ENCODE data around the gene CCDC6. TPM values are rescaled to one million over a fixed set of nuclear protein-coding genes. Genes with fewer than 3 reads are reported as not detected.
A peak's percentile ranks its signal among the peaks of the same experiment; 100 is the strongest.
"Not testable (repeated sequence)": the region's sequence is repeated elsewhere in the genome, so short reads cannot be mapped to it uniquely, and the experiment has no call there.

CCDC6 gene
- total RNA-seq, 1 experiment from 2014 or later, result 22.0 TPM

GRCh38 chr10:59812519-59813122 lies 93.7 kb downstream of the CCDC6 start:
- DNase-seq (ENCODE audit: low read depth), result no peak

GRCh38 chr10:59809644-59809974 lies 96.7 kb downstream of the CCDC6 start:
- no peak for DNase-seq (ENCODE audit: low read depth)

DNA sequence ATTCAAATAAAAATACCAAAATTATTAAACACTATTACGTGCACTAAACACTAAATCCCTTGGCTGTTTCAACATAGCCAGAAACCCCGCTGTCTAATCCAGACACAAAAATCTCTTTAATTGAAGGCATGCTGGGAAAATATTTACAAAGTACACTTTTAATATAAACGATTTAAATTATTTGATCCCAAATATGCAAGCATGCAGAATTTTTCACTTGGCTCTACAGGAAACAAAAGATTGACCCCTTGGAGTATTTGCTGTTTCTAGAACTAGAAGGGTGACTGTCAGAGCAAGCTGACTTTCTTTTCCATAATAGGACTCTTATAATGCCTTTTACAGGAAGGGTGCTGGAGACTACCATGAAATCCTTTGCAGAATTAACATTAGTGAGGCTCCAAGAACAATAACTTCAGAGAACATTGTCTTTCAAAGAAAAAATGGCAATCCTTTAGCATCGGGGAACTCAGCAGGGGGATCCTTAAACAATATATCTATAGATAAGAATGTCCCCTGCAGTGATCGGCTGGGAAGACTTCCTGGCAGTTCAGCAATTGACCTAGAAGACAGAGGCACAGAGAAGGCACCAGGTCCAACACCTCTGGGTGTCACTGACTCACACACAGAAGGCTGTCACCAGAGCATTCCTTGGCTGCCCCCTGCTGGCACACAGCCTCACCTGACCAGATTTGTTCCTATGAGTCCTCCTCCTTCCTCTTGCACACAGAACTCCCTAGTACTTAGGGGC lies 97.3 kb downstream of the CCDC6 start:
- peak; percentile 73 for DNase-seq (ENCODE audit: low read depth)

- DNase-seq (ENCODE audit: low read depth), result no peak
Measured at GRCh38 chr10:59807629-59808620, 98.4 kb downstream of the CCDC6 start.

- DNase-seq (ENCODE audit: low read depth), result peak; percentile 10
Measured at GRCh38 chr10:59805014-59805413, 101.3 kb downstream of the CCDC6 start.

DNA sequence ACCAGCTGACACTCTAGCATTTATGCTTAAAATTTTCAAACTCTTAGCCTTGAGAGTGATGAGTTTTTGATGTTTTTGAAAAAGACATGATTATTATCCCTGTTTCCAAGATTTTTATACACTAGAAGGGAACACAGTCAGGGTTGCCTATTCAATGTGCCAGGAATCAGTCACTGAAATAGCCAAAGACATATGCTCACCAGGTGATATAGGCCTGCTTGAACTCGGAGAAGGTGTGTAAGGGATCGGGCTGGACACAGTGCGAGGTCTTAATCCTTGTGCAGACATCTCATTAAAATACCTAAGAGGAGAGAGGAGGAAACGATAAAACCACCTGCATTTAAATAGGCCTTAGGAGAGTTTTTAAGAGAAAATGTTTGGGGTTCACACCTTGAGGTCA lies 102.1 kb downstream of the CCDC6 start:
- no peak for DNase-seq (ENCODE audit: low read depth)

DNA sequence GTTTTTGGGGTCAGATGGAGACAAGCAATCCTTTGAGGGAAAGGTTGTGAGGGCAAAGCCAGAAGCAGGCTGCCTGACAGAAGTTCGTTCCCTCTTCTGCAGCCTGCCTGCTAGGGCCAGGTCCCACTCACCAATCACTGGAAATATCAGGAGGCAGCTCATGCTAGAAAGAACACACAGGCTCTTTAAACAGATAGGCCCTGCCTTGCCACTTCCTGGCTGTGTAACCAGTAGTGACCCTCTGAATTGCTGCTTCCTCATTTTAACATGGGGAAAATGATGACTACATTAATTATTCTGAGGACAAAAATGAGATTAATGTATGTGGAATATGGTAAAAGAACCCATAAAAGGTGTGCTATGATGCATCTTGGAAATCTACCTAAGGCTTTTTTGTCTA lies 102.6 kb downstream of the CCDC6 start:
- DNase-seq (ENCODE audit: low read depth), result no peak

DNA sequence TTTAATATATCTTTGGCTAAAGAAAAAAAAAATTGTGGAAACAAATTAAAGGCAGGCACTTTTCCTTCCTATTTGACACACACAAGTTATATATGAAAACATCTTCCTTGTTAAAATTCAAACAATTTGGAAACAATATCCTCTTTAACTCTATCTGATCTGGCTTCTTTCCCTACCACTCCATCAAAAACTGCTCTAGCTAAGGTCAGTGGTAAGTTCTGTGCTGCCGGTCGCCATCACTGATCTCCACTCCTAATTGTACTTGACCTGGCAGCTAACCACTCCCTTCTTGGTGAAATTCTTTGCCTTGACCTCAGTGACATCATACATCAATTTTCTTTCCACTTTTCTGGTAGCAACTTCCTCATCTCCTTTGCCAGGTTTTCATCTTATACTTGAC lies 105.2 kb downstream of the CCDC6 start:
- no peak for DNase-seq (ENCODE audit: low read depth)

DNA sequence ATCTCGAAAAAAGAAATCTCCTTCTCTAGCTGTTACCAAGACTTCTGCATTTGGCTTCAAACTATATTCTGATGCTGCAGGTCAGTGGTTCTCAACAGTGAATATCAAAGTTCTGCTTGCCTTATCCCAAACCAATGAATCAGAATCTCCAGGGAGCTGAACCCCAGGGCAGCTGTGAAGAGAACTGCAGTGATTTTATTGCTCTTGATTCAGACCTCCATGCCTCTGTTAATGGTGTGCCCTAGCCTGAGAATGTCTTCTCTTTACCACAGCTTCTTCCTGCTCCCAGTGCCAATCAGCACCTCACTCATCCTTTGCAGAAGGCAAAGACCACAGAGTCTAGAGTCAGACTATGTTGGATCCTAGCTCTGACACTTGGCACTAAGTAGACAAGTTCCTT lies 106.9 kb downstream of the CCDC6 start:
- no peak for DNase-seq (ENCODE audit: low read depth)

- DNase-seq (ENCODE audit: low read depth), result no peak
Measured at GRCh38 chr10:59793919-59794318, 112.4 kb downstream of the CCDC6 start.

- DNase-seq (ENCODE audit: low read depth), result no peak
Measured at GRCh38 chr10:59792812-59793211, 113.5 kb downstream of the CCDC6 start.

DNA sequence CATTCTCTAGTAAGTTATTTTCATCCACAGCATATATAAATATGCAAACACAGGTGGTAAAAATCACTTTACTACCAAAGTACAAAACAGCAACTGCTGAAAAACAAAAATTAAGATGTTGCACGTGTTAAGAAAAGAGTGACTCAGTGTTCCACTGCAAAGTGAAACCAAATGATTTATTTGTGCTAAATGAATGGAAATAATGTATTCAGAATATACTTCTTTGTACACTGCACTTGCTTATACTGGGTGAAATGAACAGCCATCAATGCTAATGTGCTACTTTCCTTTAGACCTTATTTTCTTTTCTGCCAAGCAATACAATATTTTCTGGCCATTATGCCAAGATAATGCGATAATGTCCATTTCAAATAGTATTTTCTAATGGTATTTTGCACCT lies 114.8 kb downstream of the CCDC6 start:
- no peak for DNase-seq (ENCODE audit: low read depth)

DNA sequence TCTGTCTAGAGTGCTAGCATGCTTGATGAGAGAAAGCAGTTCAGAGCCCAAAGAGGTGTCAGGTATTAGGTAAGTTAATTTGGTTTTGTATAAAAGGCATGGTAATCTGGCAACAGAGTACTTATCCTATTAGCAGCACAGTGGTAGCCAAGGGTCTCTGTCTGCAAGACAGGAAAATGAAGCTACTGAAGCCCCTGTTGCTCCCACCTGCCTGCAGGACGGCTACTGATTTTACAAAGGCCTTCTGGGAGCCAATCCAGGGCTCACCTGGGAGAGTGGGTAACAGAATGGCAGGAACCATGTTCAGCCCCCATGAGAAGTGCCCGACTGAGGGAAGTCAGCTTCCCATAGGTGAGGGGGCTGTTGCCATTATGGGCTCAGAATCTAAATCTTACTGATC lies 116.3 kb downstream of the CCDC6 start:
- not testable (repeated sequence) for DNase-seq (ENCODE audit: low read depth)

DNA sequence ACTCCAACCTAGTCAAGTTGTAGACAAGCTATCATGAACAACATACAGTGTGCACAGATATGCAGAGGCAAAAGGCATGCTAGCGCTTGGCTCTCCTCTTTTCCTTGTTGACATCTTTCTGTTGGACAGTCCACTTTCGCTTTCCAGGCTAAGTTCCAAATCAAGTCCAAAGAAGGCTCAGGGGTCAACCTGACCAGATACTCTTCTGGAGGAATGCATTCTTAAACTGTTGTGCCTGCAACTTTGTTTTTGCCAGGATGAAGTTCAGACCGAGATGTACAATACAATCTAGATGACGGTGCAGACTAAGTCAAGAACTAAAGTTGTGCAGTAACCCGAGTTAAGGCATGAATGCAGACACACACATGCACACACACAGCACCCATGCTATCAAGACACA lies 117.4 kb downstream of the CCDC6 start:
- not testable (repeated sequence) for DNase-seq (ENCODE audit: low read depth)

DNA sequence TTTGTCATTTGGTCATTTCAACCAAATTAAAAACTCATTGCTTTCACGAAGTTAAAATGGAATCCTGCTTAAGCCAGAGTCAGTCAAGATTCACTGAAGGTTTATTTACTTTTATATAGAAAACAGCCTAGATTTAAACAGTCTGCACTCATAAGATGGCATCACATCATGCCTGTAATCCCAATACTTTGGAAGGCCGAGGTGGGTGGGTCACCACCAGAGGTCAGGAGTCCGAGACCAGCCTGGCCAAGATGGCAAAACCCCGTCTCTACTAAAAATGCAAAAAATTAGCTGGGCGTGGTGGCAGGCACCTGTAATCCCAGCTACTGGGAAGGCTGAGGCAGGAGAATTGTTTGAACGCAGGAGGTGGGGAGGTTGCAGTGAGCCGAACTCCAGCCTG lies 119.3 kb downstream of the CCDC6 start:
- DNase-seq (ENCODE audit: low read depth), result not testable (repeated sequence)

DNA sequence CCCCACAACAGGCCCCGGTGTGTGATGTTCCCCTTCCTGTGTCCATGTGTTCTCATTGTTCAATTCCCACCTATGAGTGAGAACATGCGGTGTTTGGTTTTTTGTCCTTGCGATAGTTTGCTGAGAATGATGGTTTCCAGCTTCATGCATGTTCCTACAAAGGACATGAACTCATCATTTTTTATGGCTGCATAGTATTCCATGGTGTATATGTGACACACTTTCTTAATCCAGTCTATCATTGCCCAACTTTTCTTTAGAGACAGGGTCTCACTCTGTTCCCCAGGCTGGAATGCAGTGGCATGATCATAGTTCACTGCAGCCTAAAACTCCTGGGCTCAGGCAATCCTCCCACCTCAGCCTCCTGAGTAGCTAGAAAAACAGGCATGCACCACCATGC lies 120.9 kb downstream of the CCDC6 start:
- not testable (repeated sequence) for DNase-seq (ENCODE audit: low read depth)

- no peak for DNase-seq (ENCODE audit: low read depth)
Measured at GRCh38 chr10:59781511-59781910, 124.8 kb downstream of the CCDC6 start.

DNA sequence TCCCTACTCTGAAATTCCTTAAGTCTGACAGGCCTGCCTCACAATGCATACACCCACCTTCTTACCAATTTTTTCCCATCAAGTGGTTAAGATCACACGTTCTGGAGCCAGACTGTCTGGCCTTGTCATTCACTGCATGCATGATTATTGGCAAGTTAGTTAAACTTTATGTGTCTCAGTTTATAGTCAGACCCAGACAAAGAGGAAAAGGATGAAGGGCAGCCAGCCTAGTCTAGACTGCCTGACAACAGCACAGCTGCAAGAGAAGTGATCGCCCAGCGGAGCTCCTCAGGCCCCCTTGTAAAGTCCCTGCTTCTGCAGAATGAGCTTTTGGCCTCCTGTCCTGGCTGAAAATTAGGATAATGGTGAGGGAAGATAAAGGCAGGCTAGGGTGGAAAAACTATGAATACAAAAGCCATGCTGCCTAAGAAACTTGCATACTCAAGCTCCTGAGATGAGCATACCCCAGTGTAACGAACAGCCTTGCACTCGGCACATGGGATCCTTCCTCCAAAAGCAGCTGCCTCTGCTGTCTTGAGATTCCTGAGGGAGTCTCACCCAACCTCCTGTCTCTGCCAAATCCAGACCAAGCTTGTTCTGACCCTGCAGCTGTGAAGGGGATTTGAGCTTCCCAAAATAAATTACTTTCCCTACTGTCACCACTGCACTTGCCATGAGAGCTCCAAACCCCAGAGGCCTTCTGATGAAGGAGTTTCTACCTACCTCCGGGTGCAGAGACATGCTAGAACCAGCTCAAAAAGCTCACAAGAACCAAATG lies 126.4 kb downstream of the CCDC6 start:
- DNase-seq (ENCODE audit: low read depth), result no peak

DNA sequence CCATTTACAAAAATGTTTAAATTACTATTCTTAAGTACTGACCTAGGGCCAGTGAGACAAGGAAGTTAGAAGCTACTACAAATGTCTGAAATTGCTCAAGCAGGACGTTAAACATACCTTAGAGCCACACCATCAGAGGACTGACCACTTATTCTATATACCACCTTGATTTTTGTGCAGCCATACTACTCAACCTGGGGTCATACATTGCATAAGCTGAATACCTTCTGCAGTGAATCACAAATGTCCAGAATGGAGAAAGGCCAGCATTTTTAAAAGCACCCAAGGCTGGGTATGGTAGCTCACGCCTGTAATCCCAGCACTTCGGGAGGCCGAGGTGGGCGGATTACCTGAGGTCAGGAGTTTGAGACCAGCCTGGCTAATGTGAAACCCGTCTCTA lies 131.9 kb downstream of the CCDC6 start:
- no peak for DNase-seq (ENCODE audit: low read depth)

DNA sequence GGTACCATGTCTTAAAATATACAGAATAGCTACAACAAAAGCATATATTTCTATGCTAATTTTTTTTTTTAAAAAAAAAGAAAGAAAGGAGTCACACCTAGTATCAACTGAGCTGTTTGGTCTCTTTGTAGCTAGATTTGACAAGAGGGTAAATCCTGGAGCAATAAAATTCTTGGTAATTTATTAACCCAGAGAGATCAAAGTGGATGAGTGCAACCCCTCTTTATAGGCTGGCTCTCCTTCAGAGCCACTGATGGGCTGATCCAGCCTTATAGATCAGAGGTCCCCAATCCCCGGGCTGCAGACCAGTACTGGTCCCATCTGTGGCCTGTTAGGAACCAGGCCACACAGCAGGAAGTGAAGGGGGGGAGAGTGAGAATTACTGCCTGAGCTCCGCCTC lies 133.3 kb downstream of the CCDC6 start:
- DNase-seq (ENCODE audit: low read depth), result no peak

DNA sequence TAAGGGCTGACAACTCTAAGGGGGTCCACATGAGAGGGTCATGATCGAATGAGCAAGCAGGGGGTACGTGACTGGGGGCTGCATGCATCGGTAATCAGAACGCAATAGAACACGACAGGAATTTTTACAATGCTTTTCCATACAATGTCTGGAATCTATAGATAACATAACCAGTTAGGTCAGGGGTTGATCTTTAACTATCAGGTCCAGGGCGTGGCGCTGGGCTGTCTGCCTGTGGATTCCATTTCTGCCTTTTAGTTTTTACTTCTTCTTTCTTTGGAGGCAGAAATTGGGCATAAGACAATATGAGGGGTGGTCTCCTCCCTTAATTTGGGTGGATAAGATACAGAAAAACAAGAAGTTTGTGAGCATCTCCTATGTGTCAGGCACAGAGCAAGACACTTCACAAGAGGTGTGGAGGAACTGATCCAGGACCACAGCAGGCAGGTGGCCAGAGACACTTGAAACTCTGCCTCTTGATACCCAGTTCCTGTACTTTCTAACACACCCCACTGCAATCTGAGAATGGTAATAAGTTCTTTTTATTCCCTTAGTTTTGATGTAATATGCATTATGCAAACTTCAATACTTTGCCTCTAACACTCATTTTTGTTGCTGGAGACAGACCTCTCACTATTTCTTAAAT lies 135.1 kb downstream of the CCDC6 start:
- no peak for DNase-seq (ENCODE audit: low read depth)
